WTC11 (cell line): ENCODE data around the gene SYPL2. TPM values are rescaled to one million over a fixed set of nuclear protein-coding genes. Genes with fewer than 3 reads are reported as not detected.

ENCODE experiments used
- ATAC-seq: fragments of 200-7000 bp; cut with Tn5 transposase; 2 replicates; pipeline ENCODE4 v1.10.0; 2021; ENCODE audit warnings: mild to moderate bottlenecking, moderate library complexity
- CTCF ChIA-PET: fragments of 300-600 bp; sonication (Branson Sonifier 250); formaldehyde crosslinking; loops from one replicate; lab custom pipeline; 2021; ENCODE audit warnings: antibody characterized with exemption; lab: Charles Lee
- POLR2A ChIA-PET: fragments of 350-600 bp; sonication (Branson Sonifier 250); formaldehyde crosslinking; loops from one replicate; lab custom pipeline; 2021; ENCODE audit warnings: antibody characterized with exemption; lab: Charles Lee
- DNase-seq: peaks from one replicate; pipeline ENCODE4 v3.0.0; 2021; ENCODE audit warnings: low spot score
- H3K27ac Mint-ChIP-seq: 2 replicates; pipeline ENCODE4 v1.8.0; 2021; ENCODE audit warnings: mixed read lengths
- H3K27me3 Mint-ChIP-seq: 2 replicates; pipeline ENCODE4 v1.8.0; 2021; ENCODE audit warnings: low read depth, mild to moderate bottlenecking, moderate library complexity, mixed read lengths
- H3K36me3 Mint-ChIP-seq: 2 replicates; pipeline ENCODE4 v1.8.0; 2021; ENCODE audit warnings: mixed read lengths
- H3K4me1 Mint-ChIP-seq: 2 replicates; pipeline ENCODE4 v1.8.0; 2022; ENCODE audit warnings: mixed read lengths
- H3K4me3 Mint-ChIP-seq: 2 replicates; pipeline ENCODE4 v1.8.0; 2021; ENCODE audit warnings: mild to moderate bottlenecking, moderate library complexity, mixed read lengths
- H3K9me3 Mint-ChIP-seq: 2 replicates; pipeline ENCODE4 v1.8.0; 2021; ENCODE audit warnings: mixed read lengths
- CREB1 ChIP-seq: sonication (generic); formaldehyde crosslinking; IDR thresholded peaks from 2 replicates; pipeline ENCODE4 v1.8.0; 2023; ENCODE audit warnings: mild to moderate bottlenecking, missing genetic modification reagents
- CTCF ChIP-seq: fragments of 200-600 bp; IDR thresholded peaks from 2 replicates; pipeline ENCODE4 v1.8.0; 2022; ENCODE audit warnings: antibody characterized with exemption
- ETV6 ChIP-seq: sonication (generic); formaldehyde crosslinking; IDR thresholded peaks from 2 replicates; pipeline ENCODE4 v1.8.1; 2022; ENCODE audit warnings: mild to moderate bottlenecking, missing genetic modification reagents
- FOXP1 ChIP-seq: sonication (generic); formaldehyde crosslinking; IDR thresholded peaks from 2 replicates; pipeline ENCODE4 v1.8.0; 2022; ENCODE audit warnings: missing genetic modification reagents, mild to moderate bottlenecking, moderate library complexity, borderline replicate concordance
- JAZF1 ChIP-seq: fragments of 250-450 bp; sonication (Bioruptor Pico); IDR thresholded peaks from 2 replicates; pipeline ENCODE4 v1.9.0; 2021; ENCODE audit warnings: moderate library complexity, mild to moderate bottlenecking, inconsistent platforms
- OVOL2 ChIP-seq: fragments of 250-450 bp; sonication (Bioruptor Pico); IDR thresholded peaks from 2 replicates; pipeline ENCODE4 v1.9.0; 2021; ENCODE audit warnings: mild to moderate bottlenecking, borderline replicate concordance
- RORB ChIP-seq: fragments of 250-450 bp; sonication (Bioruptor Pico); IDR thresholded peaks from 2 replicates; pipeline ENCODE4 v1.9.0; 2021; ENCODE audit warnings: mild to moderate bottlenecking
- SP1 ChIP-seq: sonication (generic); formaldehyde crosslinking; conservative IDR thresholded peaks from 2 replicates; pipeline ENCODE4 v1.8.1; 2022; ENCODE audit warnings: missing genetic modification reagents
- TP53 ChIP-seq: sonication (generic); formaldehyde crosslinking; IDR thresholded peaks from 2 replicates; pipeline ENCODE4 v1.8.1; 2023; ENCODE audit warnings: mild to moderate bottlenecking, missing genetic modification reagents
- ZSCAN18 ChIP-seq: fragments of 250-450 bp; sonication (Bioruptor Pico); IDR thresholded peaks from 2 replicates; pipeline ENCODE4 v2.1.2; 2022; ENCODE audit warnings: mild to moderate bottlenecking, moderate library complexity
- total RNA-seq: library from RNA; stranded (reverse); gene quantifications from 3 replicates; pipeline ENCODE4 v1.2.3, GENCODE V29; 2021
- TF ChIP-seq, protein P1 (sequence below): sonication (generic); formaldehyde crosslinking; IDR thresholded peaks from 2 replicates; pipeline ENCODE4 v1.8.1; 2022; ENCODE audit warnings: missing genetic modification reagents, borderline replicate concordance

The SYPL2 gene
- total RNA-seq, 1 experiment from 2014 or later, result 3.7 TPM

DNA sequence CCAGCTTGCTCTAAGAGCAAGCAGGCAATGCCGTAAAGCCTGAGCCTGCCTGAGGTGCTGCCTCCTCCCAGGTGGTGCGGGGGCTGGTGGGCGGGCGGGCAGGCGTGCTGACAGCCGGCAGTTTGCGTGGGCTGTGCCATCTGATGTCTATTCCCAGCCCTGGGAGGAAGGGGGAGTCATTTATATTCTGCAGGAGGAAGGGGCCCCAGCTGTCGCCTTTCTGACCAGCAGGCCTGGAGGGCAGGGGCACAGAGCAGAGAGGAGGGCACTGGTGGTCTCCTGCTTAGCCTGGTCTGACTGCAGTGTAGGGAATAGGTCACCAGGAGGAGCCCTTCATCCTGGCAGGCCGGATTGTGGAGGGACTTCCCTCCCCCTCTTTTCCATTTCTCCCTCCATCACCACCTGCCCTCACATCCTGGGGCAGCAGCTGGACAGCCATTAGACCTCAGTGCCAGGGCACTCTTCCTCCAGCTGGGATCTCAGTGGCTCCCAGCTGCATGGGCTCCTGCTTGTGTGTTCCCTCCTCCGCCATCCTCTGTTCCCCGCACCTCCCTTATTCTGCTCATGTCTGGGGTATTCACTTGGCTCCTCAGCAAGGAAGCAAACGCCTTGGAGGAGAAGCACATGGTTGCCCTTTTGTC, 31.9 kb downstream of the SYPL2 start:
- Mint-ChIP-seq H3K4me3 (no peak overlapping the region), H3K27ac (no peak overlapping the region), H3K4me1 (peaks cover 35% of the 10 kb centered on the region), H3K9me3 (no peaks in the 10 kb centered on the region), H3K27me3 (no peaks in the 10 kb centered on the region), H3K36me3 (no peaks in the 10 kb centered on the region)
- ATAC-seq (peak; percentile 66), DNase-seq (peak; percentile 80)
- TF ChIP-seq CTCF, result peak; percentile 69
- no peak for TF ChIP-seq SP1 (CRISPR knock-in tag)
- no peak for TF ChIP-seq ETV6 (CRISPR knock-in tag)
- TF ChIP-seq, protein P1, sequence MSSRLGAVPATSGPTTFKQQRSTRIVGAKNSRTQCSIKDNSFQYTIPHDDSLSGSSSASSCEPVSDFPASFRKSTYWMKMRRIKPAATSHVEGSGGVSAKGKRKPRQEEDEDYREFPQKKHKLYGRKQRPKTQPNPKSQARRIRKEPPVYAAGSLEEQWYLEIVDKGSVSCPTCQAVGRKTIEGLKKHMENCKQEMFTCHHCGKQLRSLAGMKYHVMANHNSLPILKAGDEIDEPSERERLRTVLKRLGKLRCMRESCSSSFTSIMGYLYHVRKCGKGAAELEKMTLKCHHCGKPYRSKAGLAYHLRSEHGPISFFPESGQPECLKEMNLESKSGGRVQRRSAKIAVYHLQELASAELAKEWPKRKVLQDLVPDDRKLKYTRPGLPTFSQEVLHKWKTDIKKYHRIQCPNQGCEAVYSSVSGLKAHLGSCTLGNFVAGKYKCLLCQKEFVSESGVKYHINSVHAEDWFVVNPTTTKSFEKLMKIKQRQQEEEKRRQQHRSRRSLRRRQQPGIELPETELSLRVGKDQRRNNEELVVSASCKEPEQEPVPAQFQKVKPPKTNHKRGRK, result peak; percentile 23; the same call in 1 of the 2 replicates
- ChIA-PET POLR2A (no interaction called here), CTCF (interaction anchor here (0.6 to 13.8 kb wide), 23 partner anchors 9 to 848 kb away, joined by 3 to 740 read pairs (median 5); partner anchors contain the start of genes AMIGO1, ATXN7L2, GNAI3 and GPR61)

- no peaks in the 10 kb centered on the region for H3K9me3 Mint-ChIP-seq
- H3K36me3 Mint-ChIP-seq, result no peaks in the 10 kb centered on the region
- ChIA-PET CTCF (interaction anchor here (0.7 to 13.8 kb wide), 17 partner anchors 9 to 141 kb away, joined by 3 to 740 read pairs (median 6); partner anchors contain the start of genes AMIGO1, ATXN7L2, GNAI3 and GPR61), POLR2A (no interaction called here)
- TF ChIP-seq FOXP1 (CRISPR knock-in tag), result no peak
- TF ChIP-seq RORB (CRISPR knock-in tag), result no peak
- TF ChIP-seq CREB1 (CRISPR knock-in tag), result no peak
- no peak for TF ChIP-seq SP1 (CRISPR knock-in tag)
- TF ChIP-seq ZSCAN18 (CRISPR knock-in tag), result no peak
- no peak for TF ChIP-seq JAZF1 (CRISPR knock-in tag)
- no peak for TF ChIP-seq OVOL2 (CRISPR knock-in tag)
- H3K27me3 Mint-ChIP-seq, result no peaks in the 10 kb centered on the region
- H3K4me1 Mint-ChIP-seq, result peaks cover 32% of the 10 kb centered on the region
- DNase-seq (no peak), ATAC-seq (no peak)
- H3K27ac Mint-ChIP-seq, result no peak overlapping the region
- H3K4me3 Mint-ChIP-seq, result no peak overlapping the region
Observed at GRCh38 chr1:109499081-109499480, 32.7 kb downstream of the SYPL2 start.

- DNase-seq, result peak; percentile 89
- Mint-ChIP-seq H3K36me3 (no peaks in the 10 kb centered on the region), H3K9me3 (no peaks in the 10 kb centered on the region), H3K27me3 (no peaks in the 10 kb centered on the region), H3K4me1 (peaks cover 28% of the 10 kb centered on the region), H3K27ac (0 out of 2 replicates have a peak overlapping the region, but pooled peaks have one; percentile 23), H3K4me3 (no peak overlapping the region)
- CTCF ChIA-PET, result interaction anchor here (0.6 to 13.8 kb wide), 25 partner anchors 8 to 884 kb away, joined by 3 to 740 read pairs (median 5); partner anchors contain the start of genes AMIGO1, GPR61, PSRC1 and SORT1
- peak; percentile 40; the same call in 1 of the 2 replicates for TF ChIP-seq CTCF
- no peak for TF ChIP-seq TP53 (CRISPR knock-in tag)
- ATAC-seq, result peak; percentile 77
- POLR2A ChIA-PET, result interaction anchor here (1.0 kb wide), 1 partner anchor 32 kb away, joined by 3 read pairs; no protein-coding TSS in a partner anchor
Observed at GRCh38 chr1:109499661-109500536, 33.6 kb downstream of the SYPL2 start.
